ENCODE data around the gene OR9G1. TPM values are rescaled to one million over a fixed set of nuclear protein-coding genes. Genes with fewer than 3 reads are reported as not detected.

OR9G1 gene
- total and polyA plus RNA-seq, 2 of the 13 experiments (the other 11 are each of a cell fraction or from before 2014, with no cell fraction given) = not detected

GRCh38 chr11:56700914-56701485 is 2.1 kb downstream of the OR9G1 start:
- Histone ChIP-seq H3K4me1 (ENCODE audit: insufficient read depth, low read length) (no peaks in the 10 kb centered on the region), H3K27ac (ENCODE audit: extremely low read length, insufficient read depth, low read length) (no peak overlapping the region), H3K27me3 (ENCODE audit: control insufficient read depth in 1 of 2, insufficient read depth in 2 of 2, low read length in 2 of 2) (no peaks in the 10 kb centered on the region), H2AFZ (ENCODE audit: low read length) (no peak overlapping the region), H3K9ac (ENCODE audit: insufficient read depth, low read depth, low read length) (no peak overlapping the region), H3K79me2 (ENCODE audit: insufficient read depth, low read length) (no peaks in the 10 kb centered on the region), H4K20me1 (ENCODE audit: insufficient read depth, low read length) (no peaks in the 10 kb centered on the region), H3K36me3 (replicated peaks in 1 of 2; ENCODE audit: control insufficient read depth in 1 of 2, insufficient read depth in 2 of 2, low read length in 2 of 2) (no peaks in the 10 kb centered on the region), H3K9me3 (ENCODE audit: low read length) (no peaks in the 10 kb centered on the region), H3K4me3 (replicated peaks in 1 of 3; ENCODE audit: insufficient read depth in 1 of 3, low read depth in 2 of 3, low read length in 3 of 3) (no peak overlapping the region), H3K4me2 (ENCODE audit: low read depth, low read length) (no peak overlapping the region)
- TF ChIP-seq ATF3 (CRISPR knock-in tag; IDR thresholded peaks at IDR 0.05) = no peak
- WGBS (ENCODE audit: low lambda C conversion rate) = 7% methylated on average over 8 of the region's 8 CpGs
- no TSS peak for BruUV-seq (replicated peaks)
- ATAC-seq (no peak), DNase-seq (ENCODE audit: low spot score) (no peak), FAIRE-seq (no peak)
- intact Hi-C loops (cut with micrococcal nuclease; ENCODE audit: unreplicated experiment) = no loop called here
- CTCF ChIA-PET (ENCODE audit: low intra/inter-chr PET ratio, low total read pairs) = no interaction called here
- POLR2A ChIA-PET = no interaction called here
- in situ Hi-C loops (cut with HindIII; ENCODE audit: extremely low pct_ligation_motif_present, low pct_unique_long_range_greater_than_20kb) = no loop called here

GRCh38 chr11:56705784-56706396 is 7.0 kb downstream of the OR9G1 start:
- in situ Hi-C loops (cut with HindIII; ENCODE audit: extremely low pct_ligation_motif_present, low pct_unique_long_range_greater_than_20kb) = no loop called here
- BruUV-seq (replicated peaks) = no TSS peak

More at GRCh38 chr11:56705784-56706396, 7.0 kb downstream of the OR9G1 start:
- intact Hi-C loops (cut with micrococcal nuclease; ENCODE audit: unreplicated experiment) = no loop called here
- no peak overlapping the region for H3K9ac ChIP-seq (ENCODE audit: insufficient read depth, low read depth, low read length)
- H4K20me1 ChIP-seq (ENCODE audit: insufficient read depth, low read length) = no peaks in the 10 kb centered on the region
- no peak overlapping the region for H2AFZ ChIP-seq (ENCODE audit: low read length)
- ChIA-PET POLR2A (no interaction called here), CTCF (ENCODE audit: low intra/inter-chr PET ratio, low total read pairs) (no interaction called here)
- ATAC-seq (no peak), FAIRE-seq (no peak), DNase-seq (ENCODE audit: low spot score) (no peak)
- no peaks in the 10 kb centered on the region for H3K79me2 ChIP-seq (ENCODE audit: insufficient read depth, low read length)
- H3K27ac ChIP-seq (ENCODE audit: extremely low read length, insufficient read depth, low read length) = no peak overlapping the region
- H3K9me3 ChIP-seq (ENCODE audit: low read length) = no peaks in the 10 kb centered on the region
- no peaks in the 10 kb centered on the region for H3K4me1 ChIP-seq (ENCODE audit: insufficient read depth, low read length)
- no peak overlapping the region for H3K4me2 ChIP-seq (ENCODE audit: low read depth, low read length)
- H3K36me3 ChIP-seq (replicated peaks in 1 of 2; ENCODE audit: control insufficient read depth in 1 of 2, insufficient read depth in 2 of 2, low read length in 2 of 2) = no peaks in the 10 kb centered on the region
- no peaks in the 10 kb centered on the region for H3K27me3 ChIP-seq (ENCODE audit: control insufficient read depth in 1 of 2, insufficient read depth in 2 of 2, low read length in 2 of 2)
- H3K4me3 ChIP-seq (replicated peaks in 1 of 3; ENCODE audit: insufficient read depth in 1 of 3, low read depth in 2 of 3, low read length in 3 of 3) = no peak overlapping the region
- no peak for TF ChIP-seq ZKSCAN8 (CRISPR knock-in tag; IDR thresholded peaks at IDR 0.05; ENCODE audit: borderline replicate concordance)
- TF ChIP-seq ZNF720 (CRISPR knock-in tag; IDR thresholded peaks at IDR 0.05) = no peak
- TF ChIP-seq ARID2 (CRISPR knock-in tag; IDR thresholded peaks at IDR 0.05; ENCODE audit: borderline replicate concordance) = no peak
- no peak for TF ChIP-seq ZNF343 (CRISPR knock-in tag; IDR thresholded peaks at IDR 0.05)
- no peak for TF ChIP-seq ZXDC (CRISPR knock-in tag; IDR thresholded peaks at IDR 0.05)
- no peak for TF ChIP-seq ZNF749 (CRISPR knock-in tag; IDR thresholded peaks at IDR 0.05; ENCODE audit: borderline replicate concordance)
- no peak for TF ChIP-seq ZNF232 (CRISPR knock-in tag; IDR thresholded peaks at IDR 0.05; ENCODE audit: borderline replicate concordance)
- TF ChIP-seq RARA (CRISPR knock-in tag; IDR thresholded peaks at IDR 0.05) = no peak
- TF ChIP-seq GLMP (CRISPR knock-in tag; IDR thresholded peaks at IDR 0.05; ENCODE audit: borderline replicate concordance) = no peak
- 0% methylated on average over 1 of the region's 1 CpG for WGBS (ENCODE audit: low lambda C conversion rate)

Measured in HepG2 (cell line).